Activated T-cell treated with anti-CD3 and anti-CD28 coated beads, Interleukin-2, amount 50 U/mL, for 24 hours (primary cell): ENCODE data around the gene SLC25A42.

Source experiments
- DNase-seq: peaks from one replicate; pipeline ENCODE4 v3.0.0-alpha.2; 2020
- H3K27ac Mint-ChIP-seq: 2 replicates; pipeline ENCODE4 v1.8.0; 2020; ENCODE audit warnings: mild to moderate bottlenecking, mixed read lengths
- H3K27me3 Mint-ChIP-seq: 2 replicates; pipeline ENCODE4 v1.8.0; 2020; ENCODE audit warnings: mixed read lengths
- H3K36me3 Mint-ChIP-seq: 2 replicates; pipeline ENCODE4 v1.8.0; 2020; ENCODE audit warnings: low read depth, mixed read lengths
- H3K4me1 Mint-ChIP-seq: 2 replicates; pipeline ENCODE4 v1.8.0; 2020; ENCODE audit warnings: low read depth, mixed read lengths
- H3K4me3 Mint-ChIP-seq: 2 replicates; pipeline ENCODE4 v1.8.0; 2020; ENCODE audit warnings: mild to moderate bottlenecking, moderate library complexity, mixed read lengths
- H3K9me3 Mint-ChIP-seq: 2 replicates; pipeline ENCODE4 v1.8.0; 2020; ENCODE audit warnings: mixed read lengths

Gene SLC25A42

DNA sequence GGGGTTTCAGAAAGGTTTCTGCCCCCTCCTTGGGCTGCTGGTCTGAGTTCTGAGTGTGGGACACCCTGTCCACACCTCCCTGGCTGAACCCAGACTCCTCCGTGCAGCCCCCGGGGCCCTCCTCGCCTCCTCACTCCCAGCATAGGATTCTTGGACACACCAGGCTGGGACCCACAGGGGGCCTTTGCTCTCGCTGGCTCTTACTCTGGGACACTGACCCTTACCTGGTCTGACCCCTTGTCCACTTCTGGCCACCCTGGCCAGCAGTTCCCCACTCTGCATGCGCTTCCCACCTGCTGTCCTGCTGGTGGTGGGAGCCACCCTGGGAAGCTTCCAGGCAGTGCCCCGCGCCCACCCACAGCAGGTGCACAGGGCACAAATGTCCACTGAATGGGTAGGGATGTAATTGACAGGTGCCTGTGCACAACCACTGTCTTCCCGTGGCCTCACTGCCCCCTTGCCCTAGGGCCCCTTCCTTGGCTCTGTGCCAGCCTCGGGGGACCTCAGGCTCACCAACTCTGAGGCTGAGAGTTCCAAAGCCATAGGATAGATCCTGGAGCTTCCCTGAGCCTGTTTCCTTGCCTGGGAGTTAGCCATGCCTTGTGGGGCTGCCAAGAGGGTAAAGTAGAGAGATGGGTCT is 7.0 kb upstream of the SLC25A42 start:
- DNase-seq = no peak
- Mint-ChIP-seq H3K4me3 (no peak overlapping the region), H3K27ac (no peak overlapping the region), H3K27me3 (no peaks in the 10 kb centered on the region), H3K9me3 (no peaks in the 10 kb centered on the region), H3K4me1 (peaks cover 3% of the 10 kb centered on the region), H3K36me3 (peaks cover 94% of the 10 kb centered on the region)

DNA sequence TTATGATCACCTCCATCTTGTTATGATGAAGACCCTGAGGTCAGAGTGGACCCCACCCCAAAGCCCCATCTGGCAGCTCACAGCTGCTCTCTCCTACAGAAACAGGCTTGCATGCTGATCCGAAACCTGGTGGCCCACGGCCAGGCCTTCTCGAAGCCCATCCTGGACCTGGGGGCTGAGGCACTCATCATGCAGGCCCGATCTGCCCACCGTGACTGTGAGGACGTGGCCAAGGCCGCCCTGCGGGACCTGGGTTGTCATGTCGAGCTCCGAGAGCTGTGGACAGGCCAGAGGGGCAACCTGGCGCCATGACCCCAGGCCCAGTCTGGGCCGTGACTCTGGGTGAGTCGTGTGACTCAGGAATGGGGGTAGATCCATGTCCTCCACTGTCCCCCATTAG is 6.5 kb upstream of the SLC25A42 start:
- no peak overlapping the region for H3K4me3 Mint-ChIP-seq

DNA sequence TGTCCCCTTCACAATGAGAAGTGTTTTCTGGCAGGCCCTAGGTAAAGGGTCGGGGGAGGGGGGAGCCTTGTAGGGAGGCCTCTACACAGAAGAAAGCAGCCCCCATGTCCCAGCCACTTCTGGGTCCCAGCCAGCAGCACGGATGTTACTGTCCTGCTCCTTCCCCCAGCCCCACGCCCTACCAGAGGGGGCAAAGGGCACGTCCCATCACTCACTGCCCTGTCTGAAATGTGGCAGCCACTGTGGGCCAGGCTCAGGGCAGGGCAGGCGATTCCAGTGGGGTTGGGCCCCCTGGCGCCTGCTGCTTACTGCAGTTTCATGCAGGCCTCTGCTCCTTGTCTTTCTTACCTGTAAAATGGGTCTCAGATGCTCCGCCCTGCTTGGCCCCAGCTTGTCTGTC is 6.1 kb upstream of the SLC25A42 start:
- no peak overlapping the region for H3K27ac Mint-ChIP-seq
- H3K4me1 Mint-ChIP-seq = peaks cover 12% of the 10 kb centered on the region

More for the DNA sequence above, 6.5 kb upstream of the SLC25A42 start:
- Mint-ChIP-seq H3K27me3 (no peaks in the 10 kb centered on the region), H3K4me1 (peaks cover 8% of the 10 kb centered on the region), H3K27ac (no peak overlapping the region), H3K36me3 (peaks cover 93% of the 10 kb centered on the region), H3K9me3 (no peaks in the 10 kb centered on the region)
- DNase-seq = no peak

DNA sequence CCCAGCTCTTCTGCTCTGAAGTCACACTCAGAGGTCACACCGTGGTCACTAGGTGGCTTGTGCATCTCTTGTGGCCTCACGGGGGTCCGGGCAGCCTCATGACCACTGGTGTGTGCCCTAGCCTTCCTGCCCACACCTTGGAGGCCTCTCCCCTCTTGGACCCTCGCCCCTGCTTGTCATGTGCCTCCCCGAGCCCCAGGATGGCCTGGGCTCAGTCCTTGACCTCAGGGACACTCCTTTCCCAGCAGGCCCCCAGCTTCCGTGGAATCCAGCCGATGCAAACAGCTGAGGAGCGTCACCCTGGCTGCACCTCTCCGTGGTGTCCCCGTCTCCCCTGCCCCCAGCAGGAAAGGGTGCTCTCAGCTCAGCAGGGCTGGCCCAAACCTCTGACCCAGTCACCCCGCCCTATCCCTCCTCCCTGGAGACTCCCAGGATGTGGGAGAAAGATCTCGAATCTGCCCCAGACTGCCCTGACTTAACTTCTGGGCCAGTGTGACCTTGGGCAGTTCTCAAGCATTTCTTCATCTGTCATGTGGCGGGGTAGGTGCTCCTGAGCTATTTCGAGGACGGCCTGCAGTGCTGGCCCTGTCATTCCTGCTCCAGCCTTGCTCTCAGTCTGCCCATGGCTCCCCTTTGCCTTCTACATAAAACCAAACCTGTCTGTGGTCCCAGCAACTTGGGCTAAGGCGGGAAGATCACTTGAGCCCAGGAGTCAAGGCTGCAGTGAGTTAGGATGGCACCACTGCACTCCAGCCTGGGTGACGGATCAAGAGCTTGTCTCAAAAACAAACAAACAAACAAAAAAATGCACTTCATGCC is 4.6 kb upstream of the SLC25A42 start:
- Mint-ChIP-seq H3K27ac (no peak overlapping the region), H3K27me3 (no peaks in the 10 kb centered on the region), H3K4me1 (peaks cover 19% of the 10 kb centered on the region), H3K4me3 (no peak overlapping the region), H3K9me3 (no peaks in the 10 kb centered on the region), H3K36me3 (peaks cover 86% of the 10 kb centered on the region)
- DNase-seq = no peak

More for the DNA sequence above, 6.1 kb upstream of the SLC25A42 start:
- Mint-ChIP-seq H3K36me3 (peaks cover 93% of the 10 kb centered on the region), H3K9me3 (no peaks in the 10 kb centered on the region), H3K27me3 (no peaks in the 10 kb centered on the region), H3K4me3 (no peak overlapping the region)
- DNase-seq = no peak

DNA sequence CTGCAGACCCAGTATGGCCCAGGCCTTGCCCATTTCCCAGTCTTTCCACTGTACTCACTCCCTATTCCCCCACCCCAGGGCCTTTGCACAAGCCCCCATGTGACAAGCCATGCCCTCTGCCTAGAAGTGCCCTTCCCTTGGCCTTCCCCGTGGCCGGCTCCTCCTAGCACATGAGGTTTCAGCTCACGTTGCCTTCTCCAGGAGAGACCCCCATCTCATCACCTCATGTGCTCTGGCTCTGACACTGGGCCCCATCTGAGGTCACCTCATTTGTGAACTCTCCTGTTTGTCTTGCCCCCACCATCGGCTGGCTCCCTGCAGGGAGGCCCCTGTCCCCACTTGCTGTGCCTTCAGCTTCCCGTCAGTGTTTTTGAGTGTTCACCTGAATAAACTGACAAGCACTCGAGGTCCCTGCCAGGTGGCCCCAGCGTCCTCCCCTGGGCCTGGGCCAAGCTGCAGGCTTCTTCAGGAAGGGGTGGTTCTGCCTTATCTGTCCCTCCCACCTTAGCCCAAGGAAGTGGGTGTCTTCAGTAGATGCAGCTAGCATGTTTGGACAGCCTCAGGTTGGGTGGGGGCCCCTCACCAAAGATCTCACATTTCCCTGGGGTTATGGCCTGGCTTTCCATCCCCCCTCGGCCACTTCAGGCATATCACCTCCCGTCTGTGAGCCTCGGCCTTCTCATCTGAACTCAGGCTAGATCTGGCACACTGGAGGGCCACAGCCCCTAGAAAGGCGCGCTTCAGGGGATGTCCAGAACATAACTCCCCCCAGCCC is 3.8 kb upstream of the SLC25A42 start:
- H3K4me3 Mint-ChIP-seq = no peak overlapping the region
- H3K9me3 Mint-ChIP-seq = no peaks in the 10 kb centered on the region
- peaks cover 24% of the 10 kb centered on the region for H3K4me1 Mint-ChIP-seq
- peaks cover 78% of the 10 kb centered on the region for H3K36me3 Mint-ChIP-seq
- DNase-seq = no peak
- no peaks in the 10 kb centered on the region for H3K27me3 Mint-ChIP-seq
- peak overlapping the region; percentile 37 for H3K27ac Mint-ChIP-seq

DNA sequence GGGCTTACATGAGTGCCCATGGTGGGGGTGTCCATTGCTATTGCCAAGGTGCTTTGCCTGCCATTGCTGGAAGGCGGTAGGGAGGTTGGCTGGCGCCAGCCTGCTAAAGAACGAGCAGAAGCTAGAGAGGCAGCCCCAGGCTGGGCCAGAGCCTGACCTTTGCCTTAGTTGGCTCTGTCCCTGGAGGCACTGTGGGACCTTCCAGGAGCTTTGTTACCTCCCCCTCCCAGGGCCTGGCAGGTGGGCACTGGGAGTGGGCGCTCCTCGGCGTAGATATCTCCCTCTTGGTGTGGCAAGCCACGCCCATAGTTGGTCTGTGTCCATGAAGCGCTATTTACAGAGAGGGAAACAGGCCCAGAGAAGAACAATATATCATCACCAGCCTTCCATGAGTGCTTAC is 2.3 kb upstream of the SLC25A42 start:
- Mint-ChIP-seq H3K9me3 (no peaks in the 10 kb centered on the region), H3K4me1 (peaks cover 31% of the 10 kb centered on the region), H3K4me3 (no peak overlapping the region), H3K27me3 (no peaks in the 10 kb centered on the region), H3K36me3 (peaks cover 63% of the 10 kb centered on the region), H3K27ac (peak overlapping the region; percentile 14)
- DNase-seq = no peak

DNA sequence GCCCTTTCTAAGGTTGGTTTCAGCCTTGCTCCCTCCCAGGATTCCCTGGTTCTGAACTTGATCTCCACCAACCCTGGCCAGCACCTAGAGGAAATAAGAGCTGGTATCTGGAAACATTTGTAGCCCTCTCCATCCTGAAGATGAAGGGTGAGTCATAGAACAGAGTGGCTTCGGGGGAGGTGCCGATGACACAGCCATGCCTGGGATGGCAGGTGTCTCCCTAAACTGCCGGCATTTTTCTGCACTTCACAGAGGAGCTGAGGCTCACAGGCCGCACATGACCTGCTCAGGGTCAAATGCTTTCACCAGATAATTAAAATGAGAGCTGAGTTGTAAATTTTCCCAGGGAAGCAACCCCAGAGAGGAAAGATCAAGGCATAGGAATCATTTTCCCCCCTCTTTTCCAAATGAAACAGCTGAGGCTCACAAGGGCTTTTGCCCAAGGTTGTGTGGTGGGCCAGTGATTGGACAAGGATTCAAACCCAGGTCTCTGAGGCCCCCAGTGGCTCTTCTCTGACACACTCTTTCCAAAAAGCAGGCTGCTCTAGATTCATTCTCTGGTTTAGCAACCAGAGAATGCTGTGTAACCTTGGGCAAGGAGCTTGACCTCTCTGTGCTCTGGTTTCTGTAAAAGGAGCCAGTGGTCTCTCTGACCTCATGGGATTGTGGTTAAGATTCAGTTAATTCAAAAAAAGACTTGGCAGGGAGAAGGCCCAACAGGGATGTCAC is 1.2 kb upstream of the SLC25A42 start:
- Mint-ChIP-seq H3K27me3 (no peaks in the 10 kb centered on the region), H3K4me3 (peak overlapping the region; percentile 80), H3K27ac (peak overlapping the region; percentile 92), H3K36me3 (peaks cover 54% of the 10 kb centered on the region), H3K4me1 (peaks cover 40% of the 10 kb centered on the region), H3K9me3 (no peaks in the 10 kb centered on the region)
- DNase-seq = peak; percentile 46

DNA sequence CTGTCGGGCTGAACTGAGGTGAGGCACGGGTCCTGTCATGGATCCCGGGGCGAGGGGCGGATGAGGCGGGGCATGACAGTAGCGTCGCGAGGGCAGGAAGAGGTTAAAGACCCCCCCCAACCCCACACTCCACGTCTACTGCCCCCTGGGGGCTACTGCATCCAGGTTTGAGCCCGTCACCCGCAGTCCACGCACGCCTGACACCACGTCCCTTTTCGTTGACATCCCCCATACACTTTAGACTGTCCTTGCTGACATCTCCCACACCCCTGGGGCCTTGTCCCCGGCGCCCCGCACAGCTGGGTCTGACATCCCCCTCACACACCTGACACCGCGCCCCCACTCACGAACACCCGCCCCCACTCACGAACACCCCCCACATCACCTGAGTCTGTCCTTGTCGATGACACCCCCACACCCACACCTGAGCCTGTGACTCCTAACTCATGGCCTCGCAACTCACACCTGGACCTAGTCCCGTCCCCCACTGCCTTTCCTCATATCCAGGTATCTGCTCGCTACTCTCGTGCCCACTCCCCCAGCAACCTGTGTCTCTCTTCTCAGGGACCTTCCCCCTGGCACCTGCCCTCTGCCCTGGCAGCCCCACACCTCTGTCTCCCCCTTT is 416 bp downstream of the SLC25A42 start:
- H3K36me3 Mint-ChIP-seq = peaks cover 41% of the 10 kb centered on the region
- H3K4me3 Mint-ChIP-seq = peak overlapping the region; percentile 80
- peak overlapping the region; percentile 80 for H3K27ac Mint-ChIP-seq
- H3K27me3 Mint-ChIP-seq = no peaks in the 10 kb centered on the region
- H3K4me1 Mint-ChIP-seq = peaks cover 45% of the 10 kb centered on the region
- no peaks in the 10 kb centered on the region for H3K9me3 Mint-ChIP-seq
- DNase-seq = no peak

DNA sequence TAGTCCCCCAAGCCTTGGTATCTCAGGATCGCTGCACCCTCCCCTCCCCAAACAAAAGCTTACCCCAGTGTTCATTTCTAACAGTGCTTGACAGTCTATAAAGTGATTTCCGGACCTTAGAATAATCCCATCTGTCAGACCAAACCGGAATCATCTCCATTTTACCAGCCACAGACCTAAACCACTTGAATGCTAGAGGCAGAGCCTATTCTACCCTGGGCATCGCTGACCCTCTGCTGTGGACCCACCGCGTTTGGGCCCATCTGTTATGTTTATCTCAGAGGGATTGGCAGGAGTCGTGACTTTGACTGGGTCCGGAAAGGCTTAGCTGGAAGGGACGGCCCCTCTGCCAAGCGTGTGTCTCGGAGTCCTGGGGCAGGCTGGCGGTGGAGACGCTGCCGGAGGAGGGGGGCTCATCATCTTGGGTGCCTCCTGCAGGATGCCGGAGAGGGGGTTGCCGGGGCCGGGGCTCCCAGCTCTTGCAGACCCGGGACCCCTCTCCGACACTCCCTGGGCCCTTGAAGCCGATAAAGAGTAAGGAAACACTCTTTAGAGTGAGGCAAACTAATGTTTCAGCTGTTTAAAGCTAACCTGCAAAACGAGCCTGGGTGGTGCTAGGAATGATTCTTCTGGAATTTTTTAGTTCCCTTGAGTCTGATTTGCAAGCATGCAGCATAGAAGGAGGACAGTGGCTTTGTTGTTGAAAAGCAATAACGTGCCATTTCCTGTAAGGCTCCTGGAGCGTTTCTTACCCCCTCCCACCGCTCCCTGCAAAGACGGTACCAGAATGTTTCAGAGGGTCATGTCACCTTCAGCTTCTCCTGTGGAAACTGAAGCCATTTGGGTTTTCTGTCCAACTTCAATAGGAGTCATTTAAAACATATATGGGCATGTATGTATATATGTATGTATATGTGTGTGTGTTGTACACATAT is 1.3 kb downstream of the SLC25A42 start:
- Mint-ChIP-seq H3K4me1 (peaks cover 51% of the 10 kb centered on the region), H3K9me3 (no peaks in the 10 kb centered on the region), H3K4me3 (peak overlapping the region; percentile 80), H3K27ac (peak overlapping the region; percentile 80), H3K36me3 (peaks cover 36% of the 10 kb centered on the region), H3K27me3 (no peaks in the 10 kb centered on the region)
- peak; percentile 64 for DNase-seq

DNA sequence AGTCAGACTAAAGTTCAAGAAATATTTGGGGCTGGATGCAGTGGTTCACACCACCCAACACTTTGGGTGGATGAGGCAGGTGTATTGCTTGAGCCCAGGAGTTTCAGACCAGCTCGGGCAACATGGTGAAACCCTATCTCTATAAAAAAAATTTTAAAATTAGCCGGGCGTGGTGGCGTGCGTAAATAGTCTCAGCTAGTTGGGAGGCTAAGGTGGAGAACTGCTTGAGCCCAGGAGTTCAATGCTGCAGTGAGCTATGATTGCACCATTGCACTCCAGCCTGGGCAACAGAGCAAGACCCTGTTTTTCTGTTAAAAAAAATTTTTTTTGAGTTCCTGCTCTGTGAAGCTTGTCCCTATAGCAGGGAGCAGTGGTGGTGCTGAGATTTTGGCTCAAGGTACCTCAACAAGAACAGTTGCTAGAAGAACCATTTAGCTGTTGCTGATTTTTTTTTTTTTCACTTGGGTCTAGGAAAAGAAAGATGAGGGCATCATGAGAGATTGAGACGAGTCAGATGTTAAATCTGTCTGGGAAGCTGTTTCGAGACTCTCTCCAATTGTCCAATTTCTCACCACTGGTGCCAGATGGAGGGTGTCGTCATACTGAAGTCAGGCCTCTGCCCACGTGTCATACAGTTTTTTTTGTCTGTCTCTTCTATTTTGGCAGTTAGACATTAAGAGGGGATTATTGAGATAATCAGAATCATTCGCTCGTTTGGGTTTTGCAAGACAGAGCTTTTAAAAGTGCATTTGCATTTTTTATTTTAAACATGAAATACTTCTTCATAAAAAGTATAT is 3.7 kb downstream of the SLC25A42 start:
- no peak for DNase-seq
- no peaks in the 10 kb centered on the region for H3K9me3 Mint-ChIP-seq
- H3K27ac Mint-ChIP-seq = peak overlapping the region; percentile 27
- peaks cover 43% of the 10 kb centered on the region for H3K4me1 Mint-ChIP-seq
- no peak overlapping the region for H3K4me3 Mint-ChIP-seq
- H3K36me3 Mint-ChIP-seq = peaks cover 29% of the 10 kb centered on the region
- H3K27me3 Mint-ChIP-seq = no peaks in the 10 kb centered on the region

DNA sequence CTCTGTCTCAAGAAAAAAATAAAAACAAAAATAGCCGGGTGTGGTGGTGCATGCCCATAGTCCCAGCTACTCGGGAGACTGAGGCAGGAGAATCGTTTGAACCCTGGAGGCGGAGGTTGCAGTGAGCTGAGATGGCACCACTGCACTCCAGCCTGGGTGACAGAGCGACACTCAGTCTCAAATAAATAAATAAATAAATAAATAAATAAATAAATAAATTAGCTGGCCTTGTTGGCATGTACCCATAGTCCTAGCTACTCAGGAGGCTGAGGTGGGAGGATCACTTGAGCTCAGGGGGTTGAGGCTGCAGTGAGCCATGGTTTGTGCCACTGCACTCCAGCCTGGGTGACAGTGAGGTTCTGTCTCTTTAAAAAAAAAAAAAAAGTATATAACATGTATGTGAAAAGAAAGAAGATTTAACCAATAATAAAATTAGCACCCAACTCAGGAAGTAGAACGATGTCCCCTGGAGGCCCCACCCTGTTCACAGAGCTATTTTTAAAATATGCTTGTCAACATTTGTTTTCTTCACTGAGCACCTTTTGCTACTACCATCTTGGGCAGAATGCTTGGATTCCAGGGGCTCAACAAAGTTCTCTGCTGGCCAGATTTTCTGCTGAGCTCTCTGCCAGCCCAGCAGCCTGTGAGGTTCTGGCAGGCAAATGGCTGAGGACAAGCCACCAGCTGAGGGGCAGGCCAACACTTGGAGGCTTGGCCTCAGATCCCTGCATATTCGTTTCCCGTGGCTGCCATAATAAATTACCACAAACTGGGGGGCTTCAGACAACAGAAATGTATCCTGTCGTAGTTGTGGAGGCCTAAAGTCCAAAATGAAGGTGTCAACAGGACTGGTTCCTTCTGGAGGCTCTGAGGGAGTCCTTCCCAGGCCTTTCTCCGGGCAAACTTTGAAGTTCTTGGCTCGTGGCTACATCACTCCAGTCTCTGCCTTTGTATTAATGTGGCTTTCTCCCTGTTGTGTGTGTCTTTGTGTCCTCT is 5.2 kb downstream of the SLC25A42 start:
- no peaks in the 10 kb centered on the region for H3K27me3 Mint-ChIP-seq
- H3K27ac Mint-ChIP-seq = peak overlapping the region; percentile 37
- peaks cover 41% of the 10 kb centered on the region for H3K4me1 Mint-ChIP-seq
- no peak overlapping the region for H3K4me3 Mint-ChIP-seq
- H3K36me3 Mint-ChIP-seq = peaks cover 28% of the 10 kb centered on the region
- no peaks in the 10 kb centered on the region for H3K9me3 Mint-ChIP-seq
- DNase-seq = no peak

DNA sequence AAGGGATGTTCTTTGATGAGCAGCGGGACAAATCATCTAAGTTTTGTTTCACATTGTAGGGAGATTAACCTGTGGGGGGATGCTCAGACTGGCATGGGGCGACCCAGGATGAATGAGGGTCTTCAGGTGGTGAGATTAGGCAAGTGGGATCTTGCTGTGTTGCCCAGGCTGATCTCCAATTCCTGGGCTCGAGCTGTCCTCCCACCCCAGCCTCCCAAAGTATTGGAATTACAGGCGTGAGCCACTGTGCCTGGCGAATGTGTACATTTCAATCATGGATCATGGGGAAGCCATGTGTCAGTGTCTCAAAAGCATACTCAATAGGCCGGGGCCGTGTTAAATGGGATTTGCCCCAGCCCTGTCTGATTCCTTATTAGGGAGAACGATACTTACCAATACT is 8.1 kb downstream of the SLC25A42 start:
- H3K4me3 Mint-ChIP-seq = no peak overlapping the region
- no peaks in the 10 kb centered on the region for H3K27me3 Mint-ChIP-seq
- peaks cover 27% of the 10 kb centered on the region for H3K4me1 Mint-ChIP-seq
- no peak for DNase-seq
- H3K9me3 Mint-ChIP-seq = no peaks in the 10 kb centered on the region
- H3K36me3 Mint-ChIP-seq = peaks cover 38% of the 10 kb centered on the region
- no peak overlapping the region for H3K27ac Mint-ChIP-seq
